Vagina (tissue), 2 donors: Measurements from ENCODE around the gene C22orf23. TPM values are rescaled to one million over a fixed set of nuclear protein-coding genes. Genes with fewer than 3 reads are reported as not detected.

Experiments
- DNase-seq, 2 donors: peaks; one replicate each; pipeline ENCODE4 v3.0.0-alpha.2; 2017; ENCODE audit errors: extremely low spot score in 2 of 2
- H3K27ac ChIP-seq: fragments of 200-600 bp; sonication (generic); one replicate; pipeline ENCODE4 v1.5.1; 2019
- H3K27me3 ChIP-seq: fragments of 200-600 bp; sonication (generic); one replicate; pipeline ENCODE4 v1.5.1; 2019
- H3K36me3 ChIP-seq, 2 donors: fragments of 200-600 bp; sonication (generic); one replicate each; pipeline ENCODE4 v1.5.1; 2017 to 2019
- H3K4me1 ChIP-seq: fragments of 200-600 bp; sonication (generic); one replicate; pipeline ENCODE4 v1.5.1; 2019
- H3K4me3 ChIP-seq, 2 donors: fragments of 200-600 bp; sonication (generic); 1 replicate in 1 of 2; 2 replicates in 1 of 2; pipeline ENCODE4 v1.5.1; 2016 to 2019
- H3K9me3 ChIP-seq: fragments of 200-600 bp; sonication (generic); one replicate; pipeline ENCODE4 v1.5.1; 2019
- POLR2A ChIP-seq, 2 donors: fragments of 450-650 bp; IDR thresholded peaks; one replicate each; pipeline ENCODE4 v1.6.1; 2017; ENCODE audit warnings: antibody characterized with exemption in 2 of 2, mild to moderate bottlenecking in 2 of 2, moderate library complexity in 2 of 2
- POLR2AphosphoS5 ChIP-seq, 2 donors: sonication (generic); formaldehyde crosslinking; IDR thresholded peaks; one replicate each; pipeline ENCODE4 v1.9.0; 2017; ENCODE audit warnings: antibody characterized with exemption in 2 of 2, mild to moderate bottlenecking in 2 of 2, low read depth in 1 of 2; ENCODE audit not compliant: insufficient read depth in 1 of 2
- intact Hi-C: fragments of 100-400 bp; cut with DNase I; formaldehyde crosslinking; loops from one replicate; pipeline ENCODE4 v1.15.1; 2023
- total RNA-seq: library from RNA; depleted of rRNA; stranded (reverse); fragments of >200 nt; gene quantifications from one replicate; pipeline ENCODE4 v1.2.3, GENCODE V29; 2016
- TF ChIP-seq, protein P1 (sequence below), 3 experiments: fragments of 450-650 bp in 2 of 3; fragments of 200-600 bp in 1 of 3; sonication (generic) in 1 of 3; IDR thresholded peaks; one replicate each; pipeline ENCODE4 v1.5.1; 2017 to 2019; ENCODE audit warnings: antibody characterized with exemption in 3 of 3, mild to moderate bottlenecking in 2 of 3, moderate library complexity in 2 of 3

The C22orf23 gene
- total RNA-seq, 1 donor from 2014 or later = not detected

DNA sequence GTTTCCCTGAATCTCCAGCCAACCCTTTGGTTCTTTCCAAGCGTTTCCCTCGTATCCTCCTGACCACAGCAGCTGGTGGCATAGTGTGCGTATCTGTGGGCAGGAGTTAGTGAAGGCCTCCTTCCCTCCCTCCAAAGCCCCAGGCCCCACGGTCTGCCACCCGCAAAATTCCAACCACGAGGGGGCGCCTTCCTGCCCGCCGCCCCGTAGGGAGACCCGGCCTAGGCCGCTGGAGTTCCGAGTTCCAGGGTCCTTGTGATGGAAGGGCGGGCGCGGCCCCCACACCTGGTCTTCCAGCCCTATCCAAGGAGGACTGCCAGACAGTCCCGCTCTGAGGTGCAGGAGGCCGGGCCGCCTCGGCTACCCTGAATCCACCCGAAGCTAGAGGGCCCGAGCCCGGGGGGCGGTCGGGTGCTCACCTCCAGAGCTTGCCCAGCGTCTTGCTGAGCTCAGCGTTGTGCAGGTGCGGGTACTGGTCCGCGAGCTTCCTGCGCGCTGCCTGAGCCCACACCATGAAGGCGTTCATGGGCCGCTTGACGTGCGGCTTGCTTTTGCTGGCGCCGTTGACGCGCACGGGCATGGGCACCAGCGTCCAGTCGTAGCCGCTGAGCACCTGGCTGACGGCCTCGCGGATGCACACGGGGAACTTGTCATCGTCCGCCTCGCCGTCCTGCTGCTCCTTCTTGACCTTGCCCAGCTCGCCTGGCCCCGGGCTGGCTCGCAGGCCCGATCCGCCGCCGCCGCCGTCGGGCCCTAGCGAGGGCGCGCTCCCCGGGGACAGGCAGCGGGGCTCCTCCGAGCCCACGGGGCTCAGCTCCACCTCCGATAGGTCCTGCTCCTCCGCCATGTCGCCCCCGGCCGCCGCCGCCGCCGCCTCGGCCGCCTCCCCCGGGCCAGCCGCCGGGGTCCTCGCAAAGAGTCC lies 29.8 kb upstream of the C22orf23 start:
- Histone ChIP-seq H3K4me1 (no peaks in the 10 kb centered on the region), H3K4me3 (peak overlapping the region in 1 of 2 donors; percentile 21), H3K27me3 (no peaks in the 10 kb centered on the region), H3K36me3 (no peaks in the 10 kb centered on the region), H3K9me3 (no peaks in the 10 kb centered on the region), H3K27ac (no peak overlapping the region)
- intact Hi-C loops = no loop called here
- no peak for DNase-seq
- no peak for TF ChIP-seq POLR2A (IDR thresholded peaks at IDR 0.05)
- TF ChIP-seq, protein P1, sequence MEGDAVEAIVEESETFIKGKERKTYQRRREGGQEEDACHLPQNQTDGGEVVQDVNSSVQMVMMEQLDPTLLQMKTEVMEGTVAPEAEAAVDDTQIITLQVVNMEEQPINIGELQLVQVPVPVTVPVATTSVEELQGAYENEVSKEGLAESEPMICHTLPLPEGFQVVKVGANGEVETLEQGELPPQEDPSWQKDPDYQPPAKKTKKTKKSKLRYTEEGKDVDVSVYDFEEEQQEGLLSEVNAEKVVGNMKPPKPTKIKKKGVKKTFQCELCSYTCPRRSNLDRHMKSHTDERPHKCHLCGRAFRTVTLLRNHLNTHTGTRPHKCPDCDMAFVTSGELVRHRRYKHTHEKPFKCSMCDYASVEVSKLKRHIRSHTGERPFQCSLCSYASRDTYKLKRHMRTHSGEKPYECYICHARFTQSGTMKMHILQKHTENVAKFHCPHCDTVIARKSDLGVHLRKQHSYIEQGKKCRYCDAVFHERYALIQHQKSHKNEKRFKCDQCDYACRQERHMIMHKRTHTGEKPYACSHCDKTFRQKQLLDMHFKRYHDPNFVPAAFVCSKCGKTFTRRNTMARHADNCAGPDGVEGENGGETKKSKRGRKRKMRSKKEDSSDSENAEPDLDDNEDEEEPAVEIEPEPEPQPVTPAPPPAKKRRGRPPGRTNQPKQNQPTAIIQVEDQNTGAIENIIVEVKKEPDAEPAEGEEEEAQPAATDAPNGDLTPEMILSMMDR (IDR thresholded peaks at IDR 0.05) = no peak

DNA sequence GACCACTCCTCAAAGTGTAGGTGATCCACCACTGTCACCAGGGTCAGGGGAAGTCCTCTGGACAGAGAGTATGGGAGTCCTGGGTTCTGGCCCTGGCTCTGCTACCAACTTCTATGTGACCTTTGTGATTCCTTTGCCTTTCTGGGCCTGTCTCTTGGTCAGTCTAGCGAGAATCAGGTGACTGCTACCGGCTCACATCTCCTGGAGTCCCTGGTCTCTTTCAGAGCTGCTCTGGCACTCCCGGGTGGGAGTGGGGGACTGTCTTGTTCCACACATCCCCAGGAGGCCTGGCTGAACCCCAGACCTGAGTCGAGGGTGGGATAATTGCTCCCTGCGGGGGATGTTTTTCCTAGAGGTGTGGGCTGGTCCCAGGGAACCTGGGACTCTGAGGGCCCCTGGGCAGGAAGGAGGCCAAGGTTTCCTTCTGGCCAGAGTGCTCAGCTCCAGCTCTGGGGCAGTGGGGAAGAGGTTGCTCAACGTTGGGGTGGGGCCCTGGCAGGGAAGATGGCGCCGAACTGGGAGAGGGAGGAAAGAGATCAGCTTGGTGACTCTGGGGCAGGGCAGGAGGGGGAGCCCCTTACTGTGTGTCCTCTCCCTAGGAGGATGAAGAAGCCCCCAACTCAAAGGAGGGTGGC lies 28.9 kb upstream of the C22orf23 start:
- intact Hi-C loops = no loop called here
- H3K27me3 ChIP-seq = no peaks in the 10 kb centered on the region
- H3K36me3 ChIP-seq = no peaks in the 10 kb centered on the region
- no peak for DNase-seq
- TF ChIP-seq POLR2AphosphoS5 (IDR thresholded peaks at IDR 0.05; ENCODE audit: insufficient read depth in 1 of 2, low read depth in 1 of 2) = no peak
- TF ChIP-seq POLR2A (IDR thresholded peaks at IDR 0.05) = no peak
- TF ChIP-seq, protein P1 (IDR thresholded peaks at IDR 0.05) = no peak
- H3K4me1 ChIP-seq = no peaks in the 10 kb centered on the region
- H3K27ac ChIP-seq = no peak overlapping the region
- H3K9me3 ChIP-seq = no peaks in the 10 kb centered on the region
- peak overlapping the region in 1 of 2 donors; percentile 21 for H3K4me3 ChIP-seq

DNA sequence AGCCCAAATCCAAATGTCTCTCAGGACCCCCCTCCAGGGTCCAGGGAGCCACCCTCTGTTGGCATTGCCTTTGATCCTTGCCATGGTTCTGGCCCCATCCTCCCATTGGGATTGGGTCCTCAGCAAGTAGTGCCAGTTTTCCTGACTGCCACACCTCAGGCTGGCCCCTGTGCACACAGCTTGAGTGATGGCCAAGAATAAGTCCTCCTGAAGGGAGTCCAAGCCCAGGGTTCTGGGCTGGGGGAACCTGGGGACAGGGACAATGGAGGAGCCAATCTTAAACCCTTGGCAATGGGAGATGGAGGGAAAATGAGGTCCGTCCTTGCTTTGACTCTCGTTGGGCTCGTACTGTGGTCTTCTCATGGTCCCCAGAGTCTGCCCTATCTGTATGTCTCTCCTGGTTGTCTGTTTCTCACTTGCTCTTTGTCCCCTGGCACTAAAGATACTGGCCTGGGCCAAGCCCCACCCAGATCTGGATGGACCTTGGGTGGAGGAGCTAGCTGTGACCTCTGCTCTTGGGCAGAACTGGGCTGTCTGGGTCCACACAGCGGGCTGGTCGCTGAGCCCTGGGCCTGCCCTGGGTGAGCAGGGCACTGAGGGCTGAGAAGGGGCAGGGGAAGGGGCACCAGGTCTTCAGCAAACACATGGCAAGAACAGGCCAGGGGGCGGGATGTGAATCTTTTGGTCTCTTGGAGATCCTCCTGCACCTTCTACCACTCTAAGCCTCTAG lies 28.0 kb upstream of the C22orf23 start:
- H3K4me3 ChIP-seq = peak overlapping the region in 1 of 2 donors; percentile 21
- TF ChIP-seq POLR2A (IDR thresholded peaks at IDR 0.05) (no peak), POLR2AphosphoS5 (IDR thresholded peaks at IDR 0.05; ENCODE audit: insufficient read depth in 1 of 2, low read depth in 1 of 2) (no peak)
- TF ChIP-seq, protein P1 (IDR thresholded peaks at IDR 0.05) = no peak
- H3K36me3 ChIP-seq = no peaks in the 10 kb centered on the region
- H3K27ac ChIP-seq = no peak overlapping the region
- no peaks in the 10 kb centered on the region for H3K9me3 ChIP-seq
- no peaks in the 10 kb centered on the region for H3K4me1 ChIP-seq
- intact Hi-C loops = no loop called here
- DNase-seq = no peak
- no peaks in the 10 kb centered on the region for H3K27me3 ChIP-seq

DNA sequence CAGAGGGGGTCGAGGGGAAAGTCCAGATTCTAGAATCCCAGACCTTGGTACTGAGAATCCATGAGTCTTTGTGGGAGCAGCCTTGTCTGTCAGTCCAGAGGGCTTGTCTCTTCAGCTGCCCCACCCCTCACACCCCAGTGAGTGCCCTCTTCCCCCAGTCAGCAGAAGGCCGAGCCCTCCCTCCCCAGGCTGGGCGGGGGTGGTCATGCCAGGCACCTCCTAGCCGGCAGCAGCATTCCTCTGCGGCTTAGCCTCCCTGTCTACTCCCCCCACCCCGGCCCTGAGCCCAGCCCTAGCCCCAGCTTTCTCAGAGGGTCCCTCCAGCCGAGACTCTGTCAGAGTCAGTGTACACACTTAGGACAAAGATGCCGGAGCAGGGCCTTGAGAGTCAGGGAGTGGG lies 26.4 kb upstream of the C22orf23 start:
- H3K27me3 ChIP-seq = no peaks in the 10 kb centered on the region
- peak overlapping the region in 1 of 2 donors; percentile 11 for H3K4me3 ChIP-seq
- TF ChIP-seq POLR2A (IDR thresholded peaks at IDR 0.05) (no peak), POLR2AphosphoS5 (IDR thresholded peaks at IDR 0.05; ENCODE audit: insufficient read depth in 1 of 2, low read depth in 1 of 2) (no peak)
- TF ChIP-seq, protein P1 (IDR thresholded peaks at IDR 0.05) = no peak
- intact Hi-C loops = no loop called here
- no peaks in the 10 kb centered on the region for H3K36me3 ChIP-seq
- H3K27ac ChIP-seq = no peak overlapping the region
- no peaks in the 10 kb centered on the region for H3K9me3 ChIP-seq
- no peaks in the 10 kb centered on the region for H3K4me1 ChIP-seq
- DNase-seq = no peak
